Skeletal muscle satellite cell (primary cell): ENCODE data around the gene LEPROT.

Experiments
- H3K27me3 ChIP-seq: 2 replicates; pipeline ENCODE4 v1.7.0; 2013; ENCODE audit warnings: low read length; ENCODE audit not compliant: control insufficient read depth, insufficient read depth
- H3K36me3 ChIP-seq: 2 replicates; pipeline ENCODE4 v1.7.0; 2013; ENCODE audit warnings: mild to moderate bottlenecking, control low read depth, low read length; ENCODE audit not compliant: insufficient read depth
- H3K4me1 ChIP-seq: 2 replicates; pipeline ENCODE4 v1.7.0; 2013; ENCODE audit warnings: low read length; ENCODE audit not compliant: control insufficient read depth, insufficient read depth
- H3K4me2 ChIP-seq: 2 replicates; pipeline ENCODE4 v1.7.0; 2013; ENCODE audit warnings: mild to moderate bottlenecking, low read length
- H3K4me3 ChIP-seq: 2 replicates; pipeline ENCODE4 v1.7.0; 2013; ENCODE audit warnings: low read length
- H3K9ac ChIP-seq: 2 replicates; pipeline ENCODE4 v1.7.0; 2013; ENCODE audit warnings: mild to moderate bottlenecking, low read depth, low read length, moderate library complexity
- H3K9me3 ChIP-seq: replicated peaks from 2 replicates; pipeline ENCODE4 v1.7.0; 2013; ENCODE audit warnings: mild to moderate bottlenecking, control low read depth, low read length

The LEPROT gene

GRCh38 chr1:65467536-65467935 lies 47.1 kb downstream of the LEPROT start:
- H3K9me3 ChIP-seq = no peaks in the 10 kb centered on the region
- no peaks in the 10 kb centered on the region for H3K27me3 ChIP-seq
- H3K4me1 ChIP-seq = peaks cover 28% of the 10 kb centered on the region
- H3K4me2 ChIP-seq = no peak overlapping the region
- H3K36me3 ChIP-seq = no peaks in the 10 kb centered on the region
- H3K9ac ChIP-seq = no peak overlapping the region
- no peak overlapping the region for H3K4me3 ChIP-seq

DNA sequence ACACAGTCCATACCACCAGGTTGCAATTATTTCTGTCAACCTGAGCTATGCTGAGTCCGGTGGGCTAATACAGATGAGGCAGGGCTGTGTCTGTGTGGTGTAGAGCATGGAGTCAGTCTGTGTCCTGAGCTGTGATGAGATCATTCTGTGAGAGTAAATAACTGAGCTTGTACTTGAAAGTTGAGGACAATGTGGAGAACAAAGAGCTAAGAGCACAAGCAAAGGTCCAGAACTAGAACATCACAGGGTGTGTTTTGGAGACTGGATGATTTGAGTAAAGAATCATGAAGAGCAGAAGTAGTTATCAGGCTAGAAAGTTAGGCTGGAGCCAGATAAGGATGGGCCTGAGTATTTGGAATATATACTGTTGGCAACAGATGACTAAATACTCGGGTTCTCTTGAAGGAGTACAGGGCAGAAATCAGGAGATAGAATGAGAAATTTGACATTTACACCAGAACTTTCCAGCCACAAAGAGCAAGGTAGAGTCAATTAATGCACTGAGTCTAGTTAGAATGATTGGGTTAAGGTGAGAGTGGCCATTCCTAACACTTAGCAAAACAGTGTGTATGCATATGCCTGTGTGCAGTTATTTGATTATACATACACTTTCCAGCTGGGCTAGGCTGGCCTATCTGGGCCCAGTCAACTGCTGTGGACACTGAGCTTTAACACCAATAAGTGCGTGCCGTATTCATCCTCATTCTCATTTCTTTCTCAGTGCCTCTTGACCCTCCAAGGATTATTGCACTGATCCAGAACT lies 48.8 kb downstream of the LEPROT start:
- Histone ChIP-seq H3K36me3 (no peaks in the 10 kb centered on the region), H3K4me2 (no peak overlapping the region), H3K9me3 (no peaks in the 10 kb centered on the region), H3K9ac (no peak overlapping the region), H3K4me1 (peaks cover 28% of the 10 kb centered on the region), H3K27me3 (no peaks in the 10 kb centered on the region), H3K4me3 (no peak overlapping the region)

- H3K4me2 ChIP-seq = no peak overlapping the region
- H3K4me1 ChIP-seq = peaks cover 28% of the 10 kb centered on the region
- H3K9me3 ChIP-seq = no peaks in the 10 kb centered on the region
- H3K27me3 ChIP-seq = no peaks in the 10 kb centered on the region
- no peak overlapping the region for H3K9ac ChIP-seq
- H3K4me3 ChIP-seq = no peak overlapping the region
- no peaks in the 10 kb centered on the region for H3K36me3 ChIP-seq
Observed at GRCh38 chr1:65469889-65470340, 49.4 kb downstream of the LEPROT start.

- Histone ChIP-seq H3K4me3 (no peak overlapping the region), H3K4me2 (no peak overlapping the region), H3K4me1 (peaks cover 28% of the 10 kb centered on the region), H3K9me3 (no peaks in the 10 kb centered on the region), H3K27me3 (no peaks in the 10 kb centered on the region), H3K36me3 (no peaks in the 10 kb centered on the region), H3K9ac (no peak overlapping the region)
Observed at GRCh38 chr1:65470766-65471165, 50.3 kb downstream of the LEPROT start.

GRCh38 chr1:65471213-65471833 lies 50.9 kb downstream of the LEPROT start:
- no peaks in the 10 kb centered on the region for H3K9me3 ChIP-seq
- H3K27me3 ChIP-seq = no peaks in the 10 kb centered on the region
- no peak overlapping the region for H3K4me3 ChIP-seq
- no peak overlapping the region for H3K4me2 ChIP-seq
- H3K9ac ChIP-seq = no peak overlapping the region
- no peaks in the 10 kb centered on the region for H3K36me3 ChIP-seq
- peaks cover 28% of the 10 kb centered on the region for H3K4me1 ChIP-seq

- no peak overlapping the region for H3K4me3 ChIP-seq
- H3K27me3 ChIP-seq = no peaks in the 10 kb centered on the region
- no peak overlapping the region for H3K4me2 ChIP-seq
- H3K9me3 ChIP-seq = no peaks in the 10 kb centered on the region
- H3K36me3 ChIP-seq = no peaks in the 10 kb centered on the region
- H3K4me1 ChIP-seq = peaks cover 28% of the 10 kb centered on the region
- H3K9ac ChIP-seq = no peak overlapping the region
Observed at GRCh38 chr1:65471861-65472332, 51.4 kb downstream of the LEPROT start.

DNA sequence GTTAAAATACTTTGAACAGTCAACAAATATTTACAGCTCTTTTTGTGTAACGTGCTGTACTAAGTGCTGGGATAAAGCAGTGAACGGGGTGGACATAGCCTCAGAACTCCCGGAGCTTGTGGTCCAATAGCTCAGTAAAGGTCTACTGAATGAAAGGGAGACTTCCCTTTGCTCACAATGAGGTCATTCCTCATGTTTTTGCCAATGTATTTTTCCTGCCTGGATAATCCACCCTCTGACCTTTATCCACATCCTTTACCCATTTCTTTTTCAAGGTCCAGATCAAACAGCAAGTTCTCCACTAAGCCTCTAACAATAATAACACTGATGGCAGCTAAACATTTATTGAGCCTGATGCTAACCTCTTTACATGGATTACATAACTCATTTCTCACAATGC lies 55.9 kb downstream of the LEPROT start:
- H3K4me1 ChIP-seq = peaks cover 23% of the 10 kb centered on the region
- no peaks in the 10 kb centered on the region for H3K9me3 ChIP-seq
- no peaks in the 10 kb centered on the region for H3K36me3 ChIP-seq
- H3K4me3 ChIP-seq = no peak overlapping the region
- no peak overlapping the region for H3K4me2 ChIP-seq
- H3K9ac ChIP-seq = no peak overlapping the region
- no peaks in the 10 kb centered on the region for H3K27me3 ChIP-seq

DNA sequence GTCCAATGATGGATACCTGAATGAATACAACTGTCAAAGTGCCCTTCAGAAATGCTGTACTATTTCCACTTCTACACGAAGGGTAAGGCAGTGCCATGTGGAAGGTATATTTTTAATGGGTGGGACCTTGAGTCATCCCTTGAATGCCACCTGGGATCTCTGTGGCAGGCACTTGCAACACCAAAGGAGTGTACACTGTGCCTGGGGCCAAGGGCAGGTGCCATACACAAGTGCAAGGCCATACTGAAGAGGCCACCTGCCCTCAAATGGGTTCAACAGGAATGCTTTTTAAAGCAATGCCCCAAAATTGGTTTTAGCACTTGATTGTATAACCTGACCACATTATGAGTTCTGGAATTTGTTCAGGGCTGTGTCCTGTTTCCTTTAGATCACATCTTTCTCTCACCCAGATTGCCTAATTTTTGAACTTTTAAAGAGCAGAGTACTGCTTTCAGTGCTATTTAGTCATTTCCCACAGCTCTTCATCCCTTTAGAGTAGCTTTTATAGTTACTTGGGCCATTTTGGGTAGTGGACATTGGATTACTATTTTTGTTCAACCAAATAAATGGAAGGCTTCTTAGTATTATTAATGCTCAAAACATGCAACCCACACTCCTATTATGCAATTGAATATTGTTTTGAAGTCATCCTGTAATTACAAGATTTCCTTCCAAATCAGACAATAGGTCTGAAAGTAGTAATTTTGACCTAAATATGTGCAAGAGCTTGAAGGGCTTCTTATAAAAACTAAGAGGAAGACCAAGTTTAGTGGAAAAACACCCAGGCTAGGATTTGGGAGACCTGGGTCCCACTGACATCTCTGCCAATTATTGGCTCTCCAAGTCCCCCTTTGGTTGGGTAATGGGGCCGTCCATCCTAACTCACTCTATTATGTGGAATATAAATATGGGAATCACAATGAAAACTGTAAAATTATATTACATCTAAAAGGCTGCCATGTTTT lies 57.2 kb downstream of the LEPROT start:
- Histone ChIP-seq H3K4me3 (no peak overlapping the region), H3K4me1 (peaks cover 16% of the 10 kb centered on the region), H3K9ac (no peak overlapping the region), H3K9me3 (no peaks in the 10 kb centered on the region), H3K4me2 (peak overlapping the region; percentile 29), H3K27me3 (no peaks in the 10 kb centered on the region), H3K36me3 (no peaks in the 10 kb centered on the region)

- no peak overlapping the region for H3K4me3 ChIP-seq
- H3K9ac ChIP-seq = no peak overlapping the region
- H3K36me3 ChIP-seq = no peaks in the 10 kb centered on the region
- peak overlapping the region; percentile 43 for H3K4me2 ChIP-seq
- peaks cover 16% of the 10 kb centered on the region for H3K4me1 ChIP-seq
- no peaks in the 10 kb centered on the region for H3K27me3 ChIP-seq
- H3K9me3 ChIP-seq = no peaks in the 10 kb centered on the region
Observed at GRCh38 chr1:65478379-65479026, 58.0 kb downstream of the LEPROT start.

- Histone ChIP-seq H3K4me3 (no peak overlapping the region), H3K36me3 (no peaks in the 10 kb centered on the region), H3K9me3 (no peaks in the 10 kb centered on the region), H3K9ac (no peak overlapping the region), H3K27me3 (no peaks in the 10 kb centered on the region), H3K4me1 (peaks cover 16% of the 10 kb centered on the region), H3K4me2 (no peak overlapping the region)
Observed at GRCh38 chr1:65479554-65480204, 59.2 kb downstream of the LEPROT start.
